SK-N-MC (cell line): ENCODE measurements around the gene PHACTR2.
"Not testable (repeated sequence)": the region's sequence is repeated elsewhere in the genome, so short reads cannot be mapped to it uniquely, and the experiment has no call there.

Experiments used
- DNase-seq: peaks from one replicate; pipeline ENCODE4 v3.0.0-alpha.2; 2011; ENCODE audit warnings: low read depth, low spot score
- H3K27ac ChIP-seq: fragments of 200-600 bp; sonication (generic); 2 replicates; pipeline ENCODE4 v1.5.1; 2016; ENCODE audit warnings: mixed run types
- H3K36me3 ChIP-seq: fragments of 200-600 bp; sonication (generic); 2 replicates; pipeline ENCODE4 v1.6.1; 2017; ENCODE audit warnings: antibody characterized with exemption, low read length, mixed read lengths; ENCODE audit not compliant: insufficient read depth
- H3K4me3 ChIP-seq: fragments of 200-600 bp; sonication (generic); 2 replicates; pipeline ENCODE4 v1.5.1; 2016
- H3K9ac ChIP-seq: fragments of 200-600 bp; sonication (generic); 2 replicates; pipeline ENCODE4 v1.8.0; 2017; ENCODE audit warnings: mixed run types, mixed read lengths; ENCODE audit not compliant: insufficient read length
- H3K9me3 ChIP-seq: fragments of 200-600 bp; sonication (generic); 2 replicates; pipeline ENCODE4 v1.6.1; 2017; ENCODE audit warnings: low read depth, mild to moderate bottlenecking, antibody characterized with exemption, low read length, moderate library complexity, mixed read lengths
- EZH2 ChIP-seq: fragments of 200-600 bp; sonication (generic); IDR thresholded peaks from one replicate; pipeline ENCODE4 v1.6.1; 2017; ENCODE audit warnings: antibody characterized with exemption
- FOXP2 ChIP-seq: optimal IDR thresholded peaks from 2 replicates; pipeline ENCODE3; 2011; ENCODE audit warnings: mild to moderate bottlenecking, moderate library complexity; ENCODE audit not compliant: insufficient read depth; ENCODE audit errors: extremely low read length, control extremely low read depth
- POLR2AphosphoS5 ChIP-seq: IDR thresholded peaks from 2 replicates; pipeline ENCODE4 v1.6.1; 2012; ENCODE audit warnings: mild to moderate bottlenecking, low read depth, low read length, borderline replicate concordance

The PHACTR2 gene

GRCh38 chr6:143726015-143726647, 48.4 kb downstream of the PHACTR2 start:
- Histone ChIP-seq H3K36me3 (no peaks in the 10 kb centered on the region), H3K9me3 (no peaks in the 10 kb centered on the region), H3K27ac (no peak overlapping the region), H3K4me3 (no peak overlapping the region), H3K9ac (no peak overlapping the region)
- DNase-seq = no peak
- TF ChIP-seq FOXP2 = no peak

GRCh38 chr6:143727035-143727434, 49.3 kb downstream of the PHACTR2 start:
- Histone ChIP-seq H3K27ac (no peak overlapping the region), H3K9me3 (no peaks in the 10 kb centered on the region), H3K36me3 (no peaks in the 10 kb centered on the region), H3K9ac (no peak overlapping the region), H3K4me3 (no peak overlapping the region)
- DNase-seq = no peak
- no peak for TF ChIP-seq EZH2
- no peak for TF ChIP-seq FOXP2
- no peak for TF ChIP-seq POLR2AphosphoS5

GRCh38 chr6:143731789-143732188, 54.0 kb downstream of the PHACTR2 start:
- Histone ChIP-seq H3K9ac (no peak overlapping the region), H3K36me3 (no peaks in the 10 kb centered on the region), H3K27ac (no peak overlapping the region), H3K9me3 (no peaks in the 10 kb centered on the region), H3K4me3 (no peak overlapping the region)
- no peak for DNase-seq
- TF ChIP-seq FOXP2 (no peak), EZH2 (no peak), POLR2AphosphoS5 (no peak)

DNA sequence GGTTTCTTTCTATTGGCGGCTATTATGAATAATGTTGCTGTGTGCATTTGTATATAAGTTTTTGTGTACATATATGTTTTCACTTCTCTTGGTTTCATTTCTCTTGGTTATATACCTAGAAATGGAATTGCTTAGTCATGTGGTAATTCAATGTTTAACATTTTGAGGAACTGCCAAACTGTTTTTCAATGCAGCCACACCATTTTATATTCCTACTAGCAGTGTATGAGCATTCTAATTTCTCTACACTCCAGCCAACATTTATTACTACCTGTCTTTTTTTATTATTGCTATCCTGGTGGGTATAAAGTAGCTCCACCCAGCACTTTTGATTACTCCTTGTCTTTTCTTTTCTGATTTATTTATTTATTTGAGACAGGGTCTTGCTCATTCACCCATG, 54.8 kb downstream of the PHACTR2 start:
- H3K4me3 ChIP-seq = no peak overlapping the region
- H3K36me3 ChIP-seq = no peaks in the 10 kb centered on the region
- no peaks in the 10 kb centered on the region for H3K9me3 ChIP-seq
- TF ChIP-seq FOXP2 (no peak), POLR2AphosphoS5 (no peak), EZH2 (no peak)
- DNase-seq = no peak
- H3K9ac ChIP-seq = no peak overlapping the region
- H3K27ac ChIP-seq = no peak overlapping the region

DNA sequence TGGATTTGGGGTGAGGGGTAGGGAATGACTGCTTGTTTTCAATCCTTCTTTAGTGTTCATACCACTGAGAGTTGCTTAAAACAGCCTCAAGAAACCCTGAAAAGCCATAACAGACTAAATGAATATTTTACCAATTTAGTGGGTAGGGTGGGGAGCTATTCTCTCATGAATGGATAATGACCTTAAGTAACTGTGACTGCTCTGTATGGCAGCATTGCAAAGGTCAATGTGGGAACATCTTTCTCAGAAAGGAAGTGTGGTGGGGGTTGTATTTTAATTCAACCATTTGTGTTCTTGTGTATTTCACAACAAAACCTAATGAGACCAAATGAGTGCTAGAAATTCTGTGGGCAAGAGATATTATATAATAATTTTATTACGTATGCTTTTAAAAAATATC, 55.7 kb downstream of the PHACTR2 start:
- no peak for DNase-seq
- Histone ChIP-seq H3K36me3 (no peaks in the 10 kb centered on the region), H3K9me3 (no peaks in the 10 kb centered on the region), H3K9ac (no peak overlapping the region), H3K27ac (no peak overlapping the region), H3K4me3 (no peak overlapping the region)
- TF ChIP-seq EZH2 (no peak), POLR2AphosphoS5 (no peak)

DNA sequence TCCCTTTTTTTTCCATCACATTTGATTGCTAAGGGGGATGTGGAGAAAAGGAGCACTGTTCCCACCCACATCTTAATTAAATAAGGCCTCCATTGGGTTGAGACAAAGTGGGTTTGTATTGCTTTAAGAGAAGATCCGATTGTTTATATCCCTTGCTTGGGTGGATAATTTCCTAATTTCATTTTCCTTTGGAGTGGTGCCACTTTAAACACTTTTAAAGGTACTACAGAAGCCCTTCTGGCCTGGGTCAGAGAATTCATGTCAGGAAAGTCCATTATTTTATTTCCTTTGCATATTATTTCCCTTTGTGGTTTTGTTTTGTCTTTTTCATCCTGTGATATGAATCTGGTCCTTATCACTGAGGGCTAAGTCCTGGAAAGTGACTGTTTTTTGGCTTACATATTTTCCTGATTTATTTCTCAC, 56.9 kb downstream of the PHACTR2 start:
- H3K36me3 ChIP-seq = no peaks in the 10 kb centered on the region
- no peak for DNase-seq
- no peak overlapping the region for H3K9ac ChIP-seq

DNA sequence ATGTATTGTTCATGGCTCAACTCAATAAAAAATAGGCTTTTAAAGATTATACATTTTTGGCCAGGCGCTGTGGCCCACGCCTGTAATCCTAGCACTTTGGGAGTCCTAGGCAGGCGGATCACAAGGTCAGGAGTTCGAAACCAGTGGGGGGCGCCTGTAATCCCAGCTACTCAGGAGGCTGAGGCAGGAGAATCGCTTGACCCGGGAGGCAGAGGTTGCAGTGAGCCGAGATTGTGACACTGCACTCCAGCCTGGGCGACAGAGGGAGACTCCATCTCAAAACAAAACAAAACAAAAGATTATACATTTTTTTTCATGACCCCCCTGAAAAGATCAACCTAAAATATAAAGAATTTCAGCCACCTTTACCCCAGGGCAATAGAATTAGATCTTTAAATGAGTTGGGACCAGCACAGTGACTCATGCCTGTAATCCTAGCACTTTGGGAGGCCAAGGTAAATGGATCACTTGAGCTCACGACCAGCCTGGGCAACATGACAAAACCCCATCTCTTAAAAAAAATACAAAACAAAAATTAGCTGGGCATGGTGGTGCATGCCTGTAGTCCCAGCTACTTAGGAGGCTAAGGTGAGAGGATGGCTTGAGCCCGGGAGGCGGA, 60.4 kb downstream of the PHACTR2 start:
- H3K36me3 ChIP-seq, H3K27ac ChIP-seq, H3K9ac ChIP-seq, H3K4me3 ChIP-seq, H3K9me3 ChIP-seq, DNase-seq: not testable (repeated sequence)

More for the DNA sequence above, 56.9 kb downstream of the PHACTR2 start:
- no peak overlapping the region for H3K4me3 ChIP-seq
- no peaks in the 10 kb centered on the region for H3K9me3 ChIP-seq
- H3K27ac ChIP-seq = no peak overlapping the region
- TF ChIP-seq EZH2 (no peak), FOXP2 (no peak), POLR2AphosphoS5 (no peak)

- no peak for DNase-seq
- TF ChIP-seq EZH2 = no peak
- TF ChIP-seq POLR2AphosphoS5 = no peak
- no peak for TF ChIP-seq FOXP2
Observed at GRCh38 chr6:143739341-143739851, 61.6 kb downstream of the PHACTR2 start.

GRCh38 chr6:143740213-143740612, 62.4 kb downstream of the PHACTR2 start:
- no peak for DNase-seq
- no peaks in the 10 kb centered on the region for H3K36me3 ChIP-seq
- no peak overlapping the region for H3K27ac ChIP-seq
- H3K9ac ChIP-seq = no peak overlapping the region
- H3K9me3 ChIP-seq = no peaks in the 10 kb centered on the region
- TF ChIP-seq FOXP2 (no peak), POLR2AphosphoS5 (no peak), EZH2 (no peak)
- no peak overlapping the region for H3K4me3 ChIP-seq

More at GRCh38 chr6:143739341-143739851, 61.6 kb downstream of the PHACTR2 start:
- Histone ChIP-seq H3K27ac (no peak overlapping the region), H3K36me3 (no peaks in the 10 kb centered on the region), H3K9ac (no peak overlapping the region), H3K9me3 (no peaks in the 10 kb centered on the region), H3K4me3 (no peak overlapping the region)
